A375 (cell line): Measurements from ENCODE around the gene ARHGEF10L. TPM values are rescaled to one million over a fixed set of nuclear protein-coding genes. Genes with fewer than 3 reads are reported as not detected.

Source experiments
- total RNA-seq: library from RNA; depleted of rRNA; stranded (reverse); fragments of >200 nt; shearing (Covaris generic); gene quantifications from 2 replicates; pipeline ENCODE4 v1.2.3, GENCODE V29; 2014; rRNA removed

ARHGEF10L gene
- total RNA-seq, result 4.1 and 4.6 TPM in 2 replicates

DNA sequence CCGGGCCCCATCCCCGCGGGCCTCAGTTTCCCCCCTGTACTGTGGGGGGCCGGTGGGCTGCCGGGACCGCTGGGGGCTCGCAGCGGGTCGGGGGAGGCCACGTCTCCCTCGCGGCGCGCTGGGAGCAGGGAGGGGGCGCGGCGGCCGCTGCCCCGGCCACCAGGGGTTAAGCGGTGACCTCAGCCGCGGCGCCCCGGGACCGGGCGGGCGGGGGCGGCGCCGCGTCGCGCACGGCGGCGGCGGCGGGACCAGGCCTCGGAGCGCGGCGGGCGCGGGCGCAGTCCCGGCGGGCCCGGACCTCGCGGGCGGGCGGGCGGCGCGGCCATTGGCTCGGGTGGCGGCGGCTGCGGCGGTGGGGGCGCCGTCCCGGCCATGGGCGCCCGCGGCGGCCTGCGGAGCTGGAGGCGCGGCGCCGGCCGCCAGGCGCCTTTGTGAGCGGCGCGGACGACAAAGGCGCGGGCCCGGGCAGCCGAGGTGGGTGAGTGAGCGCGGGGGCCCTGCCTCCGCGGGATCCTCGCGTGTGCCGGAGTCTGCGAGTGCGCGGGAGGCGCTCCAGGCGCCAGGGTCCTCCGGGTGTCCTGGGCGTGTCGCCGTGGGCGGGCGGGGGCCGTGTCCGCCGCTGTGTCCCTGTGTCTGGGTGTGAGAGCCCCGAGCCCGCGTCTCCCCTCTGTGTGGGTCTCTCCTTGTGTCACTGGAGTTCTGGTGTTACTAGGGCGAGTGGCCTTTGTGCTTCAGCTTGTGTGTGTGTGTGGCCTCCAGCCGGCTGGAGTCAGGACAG lies at the start of gene ARHGEF10L:
Gene ARHGEF10L, plus strand, starts transcription at position 222 of the 778 bp plus-strand sequence. CDS start 40,898 bp downstream, outside the sequence.

Other genes with a start within 250 kb of the ARHGEF10L start
- gene PADI4, start 231.5 kb upstream of the ARHGEF10L start, total RNA-seq, result not detected in 2 replicates
- not detected in 2 replicates for gene PADI6, start 167.5 kb upstream of the ARHGEF10L start, total RNA-seq
- 97.7 and 98.5 TPM in 2 replicates for gene RCC2, start 100.0 kb upstream of the ARHGEF10L start, total RNA-seq
- 0.98 and 1.5 TPM in 2 replicates for gene ACTL8, start 215.6 kb downstream of the ARHGEF10L start, total RNA-seq